HG02623 (cell line): ENCODE results near the gene HPSE.
"Not testable (repeated sequence)": the region's sequence is repeated elsewhere in the genome, so short reads cannot be mapped to it uniquely, and the experiment has no call there.

Experiments
- ATAC-seq: cut with Tn5 transposase; IDR thresholded peaks from one replicate; pipeline ENCODE4 v1.9.1; 2021; ENCODE audit warnings: moderate library complexity; ENCODE audit not compliant: unreplicated experiment

The HPSE gene

DNA sequence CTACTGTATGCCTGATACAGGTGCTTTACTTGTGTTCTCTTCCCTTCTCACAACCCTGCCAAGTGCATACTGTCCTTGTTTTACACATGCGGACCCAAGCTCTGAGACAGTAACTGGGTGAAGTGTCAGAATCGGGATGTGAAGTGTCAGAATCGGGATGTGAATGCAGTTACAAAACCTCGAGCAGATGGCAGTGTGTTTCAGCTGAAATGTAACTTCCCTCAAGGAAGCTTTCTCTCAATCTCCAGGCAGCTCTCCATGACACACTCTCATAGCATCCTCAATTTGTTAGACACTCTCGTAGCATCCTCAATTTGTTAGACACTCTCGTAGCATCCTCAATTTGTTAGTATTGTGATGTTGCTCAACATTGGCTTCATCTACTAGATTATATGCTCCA lies 1.1 kb upstream of the HPSE start:
- no peak for ATAC-seq

DNA sequence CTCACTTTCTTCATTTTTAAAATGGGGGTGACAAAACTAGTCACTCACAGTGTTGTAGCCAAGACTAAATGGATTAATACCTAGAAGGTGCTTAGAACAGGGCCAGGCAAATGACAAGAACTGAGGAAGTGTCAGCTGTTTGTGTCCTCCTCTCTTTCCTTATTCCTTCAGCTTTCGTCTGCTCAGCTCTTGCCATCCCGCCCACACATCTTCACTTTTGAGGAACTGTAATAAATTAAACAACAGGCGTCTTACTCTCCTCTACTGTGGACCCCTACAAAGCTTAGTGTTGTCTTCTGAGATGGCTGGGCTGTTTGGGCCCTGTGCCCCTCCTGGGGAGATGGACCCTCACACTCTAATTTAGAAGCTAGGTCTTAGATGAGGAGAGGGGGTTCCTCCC lies 2.7 kb downstream of the HPSE start:
- no peak for ATAC-seq

DNA sequence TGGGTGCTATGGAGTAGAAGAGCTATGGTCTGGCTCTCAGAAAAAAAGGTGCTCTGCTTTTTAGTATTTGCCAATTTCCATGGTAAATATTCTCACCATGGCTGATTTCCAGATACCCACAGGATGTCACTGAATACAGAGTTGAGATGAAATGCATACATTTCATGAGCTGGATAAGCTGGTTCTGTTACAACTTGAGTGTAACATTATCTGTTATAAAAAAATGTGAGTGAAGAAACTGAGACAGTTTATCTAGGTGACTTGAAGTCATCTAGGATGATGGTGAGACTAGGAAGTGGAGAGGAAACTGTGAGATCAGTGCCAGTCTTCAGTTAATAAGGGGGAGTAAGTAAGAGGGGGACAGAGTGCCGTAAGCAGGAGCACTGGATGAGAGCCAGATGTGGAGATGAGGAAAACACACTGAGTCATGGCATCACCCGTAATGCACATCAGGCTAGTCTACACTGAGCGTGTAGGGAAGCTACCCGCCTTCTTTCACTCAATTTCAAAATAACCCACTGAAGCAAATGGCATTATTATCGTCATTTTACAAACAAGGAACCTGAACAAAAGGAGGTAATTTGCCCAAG lies 5.0 kb downstream of the HPSE start:
- ATAC-seq = no peak

DNA sequence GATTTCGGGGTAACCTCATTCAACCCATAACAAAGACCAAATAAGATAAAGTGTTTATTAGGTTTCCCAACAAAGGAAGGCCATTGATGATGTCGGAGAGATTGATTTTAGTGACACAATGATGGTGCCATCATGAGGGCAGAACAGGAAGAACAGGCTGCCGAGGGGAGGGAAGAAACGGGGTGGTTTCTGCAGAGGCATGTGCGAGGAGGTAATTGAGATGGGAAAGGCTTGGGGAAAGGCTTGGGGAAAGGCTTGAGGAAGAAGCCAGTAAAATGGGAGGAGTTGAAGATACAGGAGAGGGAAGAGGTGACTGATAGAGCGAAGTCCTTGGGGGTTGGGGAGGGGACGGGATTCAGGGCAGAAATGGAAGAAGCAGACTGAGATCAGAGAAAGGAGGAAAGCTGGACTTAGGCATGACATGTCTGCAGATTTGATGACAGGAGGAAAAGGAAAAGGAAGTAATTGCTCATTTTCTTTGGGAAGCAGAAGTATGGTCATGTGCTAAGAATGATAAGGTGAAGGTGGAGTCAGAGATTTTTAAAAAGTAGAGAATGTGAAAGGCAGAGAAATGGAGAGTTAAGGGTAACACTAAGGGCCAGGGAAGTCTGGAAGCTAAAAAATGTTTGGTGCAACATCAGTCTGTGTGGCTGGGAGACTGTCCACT lies 6.0 kb downstream of the HPSE start:
- ATAC-seq = no peak

DNA sequence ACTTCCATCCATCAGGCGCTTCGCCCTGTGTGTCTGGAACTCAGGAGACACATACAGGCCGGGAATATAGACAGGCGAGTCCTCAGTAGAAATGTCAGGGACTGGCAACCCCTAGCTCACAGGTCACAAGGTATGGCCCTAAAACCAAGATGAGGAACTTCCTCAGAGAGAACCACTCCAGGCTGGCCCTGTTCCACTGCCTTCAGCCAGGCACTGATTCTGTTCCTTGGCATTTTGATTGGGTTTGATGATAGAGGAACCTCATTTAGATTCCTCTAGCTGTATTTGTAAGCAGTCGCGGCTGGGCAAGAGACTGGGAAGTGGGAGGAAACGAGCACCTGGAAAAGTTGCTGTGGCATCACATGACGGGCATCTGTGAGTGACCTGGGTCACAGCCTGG lies 8.1 kb downstream of the HPSE start:
- ATAC-seq = no peak

DNA sequence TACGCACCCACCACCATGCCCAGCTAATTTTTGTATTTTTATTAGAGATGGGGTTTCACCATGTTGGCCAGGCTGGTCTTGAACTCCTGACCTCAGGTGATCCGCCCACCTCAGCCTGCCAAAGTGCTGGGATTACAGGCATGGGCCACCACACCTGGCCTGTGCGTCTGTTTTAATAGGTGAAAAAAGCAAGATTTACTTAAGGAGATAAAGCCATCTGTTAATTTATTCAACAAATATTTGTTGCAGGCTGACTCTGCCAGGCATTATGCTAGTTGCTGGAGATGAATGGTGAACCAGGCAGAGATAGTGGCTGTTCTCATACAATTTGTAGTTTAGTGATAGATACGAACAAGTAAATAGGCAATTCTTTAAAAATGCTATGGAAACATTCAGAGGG lies 9.3 kb downstream of the HPSE start:
- not testable (repeated sequence) for ATAC-seq

DNA sequence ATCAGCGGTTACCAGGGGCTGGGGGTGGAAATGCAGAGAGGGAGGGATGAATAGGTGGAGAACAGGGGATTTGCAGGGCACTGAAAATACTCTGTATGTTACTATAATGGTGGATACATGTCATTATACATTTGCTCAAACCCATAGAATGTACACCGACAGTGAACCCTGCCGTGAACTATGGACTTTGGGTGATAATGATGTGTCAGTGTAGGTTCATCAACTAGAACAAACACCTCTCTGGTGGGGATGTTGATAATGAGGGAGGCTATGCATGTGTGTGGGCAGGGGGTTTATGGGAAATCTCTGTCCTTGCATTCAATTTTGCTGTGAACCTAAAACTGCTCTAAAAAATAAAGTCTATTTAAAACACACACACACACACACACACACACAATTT lies 11.5 kb downstream of the HPSE start:
- no peak for ATAC-seq

DNA sequence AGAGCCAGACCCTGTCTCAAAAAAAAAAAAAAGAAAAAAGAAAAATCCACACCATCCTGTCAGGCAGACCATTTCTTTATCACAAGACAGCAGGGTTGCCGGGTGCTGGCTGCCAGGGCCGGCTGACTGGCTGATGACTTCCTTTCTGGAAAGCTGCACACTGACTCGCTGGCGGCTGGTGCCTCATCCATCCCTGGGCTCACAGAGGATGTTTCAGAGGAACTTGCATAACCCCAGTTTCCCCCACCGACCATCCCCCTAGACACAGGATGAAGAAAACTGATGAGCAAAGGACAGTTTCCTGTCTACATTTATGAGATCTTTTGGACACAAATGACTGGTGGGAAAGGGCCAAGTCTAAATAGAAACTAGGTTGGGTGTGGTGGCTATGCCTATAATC lies 14.1 kb downstream of the HPSE start:
- ATAC-seq = no peak

DNA sequence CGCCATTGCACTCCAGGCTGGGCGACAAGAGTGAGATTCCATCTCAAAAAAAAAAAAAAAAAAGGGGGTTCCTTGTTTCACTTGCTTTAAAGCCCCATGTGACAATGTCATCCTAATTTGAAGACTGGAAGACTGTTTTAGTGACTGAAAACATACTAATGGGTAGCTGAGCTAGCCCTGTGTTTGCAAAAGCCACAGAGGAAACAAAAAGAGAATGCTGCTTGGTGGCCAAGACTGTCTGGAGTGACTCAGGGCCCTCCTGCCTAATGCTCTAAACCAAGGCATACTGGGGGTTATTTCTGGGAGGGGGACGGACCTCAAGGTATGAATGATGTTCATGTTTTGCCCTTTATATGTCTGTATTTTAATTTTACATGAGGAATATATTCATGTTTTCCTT lies 16.0 kb downstream of the HPSE start:
- no peak for ATAC-seq

DNA sequence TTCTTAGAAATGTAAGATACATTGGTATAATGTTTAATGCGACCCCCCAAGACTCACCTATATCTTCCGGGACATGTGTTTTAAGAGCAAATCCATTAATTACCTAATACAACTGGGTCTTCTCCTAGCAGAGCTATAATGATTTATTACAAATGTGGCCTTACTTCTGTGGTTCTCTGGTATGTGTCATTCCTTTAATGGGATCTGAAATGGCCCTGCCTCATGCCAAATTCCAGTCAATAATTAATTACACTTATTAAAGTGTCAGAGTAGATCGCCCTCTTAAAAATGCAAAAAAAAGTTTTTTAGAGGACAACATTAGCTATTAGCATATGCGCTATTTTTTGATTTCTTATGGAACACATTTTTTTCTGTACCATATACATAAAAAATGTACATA lies 17.0 kb downstream of the HPSE start:
- no peak for ATAC-seq

DNA sequence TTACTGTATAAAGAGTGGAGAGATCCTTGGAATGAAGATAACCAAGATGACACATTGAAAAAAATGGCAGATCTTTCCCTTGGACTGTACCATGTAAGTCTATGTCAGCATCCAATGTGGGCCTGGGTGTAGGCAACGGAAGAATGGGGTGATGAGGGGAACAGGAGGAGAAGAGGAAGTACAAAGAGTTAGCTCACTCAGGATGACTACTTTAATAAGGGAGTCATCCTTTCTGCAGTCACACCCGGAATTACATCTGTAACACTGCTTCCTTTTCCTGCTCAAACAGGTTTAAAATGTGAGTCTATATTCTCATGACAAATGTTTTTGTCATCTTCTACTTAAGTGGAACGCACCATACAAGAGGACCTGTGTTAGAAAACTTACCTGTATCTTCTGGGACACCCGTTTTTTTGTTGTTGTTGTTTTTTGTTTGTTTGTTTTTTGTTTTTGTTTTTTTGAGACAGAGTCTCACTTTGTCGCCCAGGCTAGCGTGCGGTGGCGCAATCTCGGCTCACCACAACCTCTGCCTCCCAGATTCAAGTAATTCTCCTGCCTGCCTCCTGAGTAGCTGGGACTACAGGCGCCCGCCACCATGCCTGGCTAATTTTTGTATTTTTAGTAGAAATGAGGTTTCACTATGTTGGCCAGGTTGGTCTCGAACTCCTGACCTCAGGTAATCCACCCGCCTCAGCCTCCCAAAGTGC lies 18.0 kb downstream of the HPSE start:
- no peak for ATAC-seq

DNA sequence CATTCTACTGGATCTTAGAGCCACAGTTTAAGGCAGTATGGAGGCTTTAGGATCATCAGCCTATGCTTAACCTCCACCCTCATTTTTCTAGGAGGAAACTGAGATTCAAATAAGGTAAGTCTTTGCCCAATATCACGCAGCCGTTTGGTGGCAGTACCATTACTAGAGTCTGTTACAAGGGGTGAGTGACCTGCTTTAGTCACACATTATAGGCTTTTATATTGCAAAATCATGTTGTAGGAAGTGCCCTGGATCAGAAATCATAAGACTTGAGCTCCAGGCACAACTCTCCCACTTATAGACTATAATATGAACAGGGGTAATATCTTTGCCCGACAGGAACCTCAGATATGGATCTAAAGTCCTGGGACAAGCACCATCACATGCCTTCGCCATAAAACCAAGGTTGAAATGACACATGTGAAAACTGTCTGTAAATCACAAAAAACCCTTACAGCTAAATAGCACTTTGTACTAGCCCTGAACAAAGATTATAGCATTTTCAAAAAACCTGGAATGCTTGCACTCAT lies 19.2 kb downstream of the HPSE start:
- no peak for ATAC-seq

DNA sequence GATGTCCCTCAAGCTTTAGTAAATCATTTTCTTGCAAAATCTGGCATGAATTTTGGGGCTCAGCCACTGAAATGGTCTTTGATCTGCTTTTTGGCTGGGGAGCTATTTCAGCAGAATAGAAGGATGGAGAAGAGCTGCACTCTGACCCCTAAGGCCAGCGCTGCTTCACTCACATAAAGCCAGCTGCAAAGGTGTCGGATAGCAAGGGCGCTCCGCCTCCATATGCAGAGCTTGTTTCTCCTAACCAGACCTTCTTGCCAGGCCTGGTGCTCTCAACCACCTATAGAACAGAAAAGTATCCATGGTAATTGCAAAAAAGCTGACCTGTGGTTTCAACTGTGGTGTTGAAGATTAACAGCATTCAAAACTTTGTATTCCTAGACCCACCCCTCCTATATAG lies 26.0 kb downstream of the HPSE start:
- no peak for ATAC-seq

DNA sequence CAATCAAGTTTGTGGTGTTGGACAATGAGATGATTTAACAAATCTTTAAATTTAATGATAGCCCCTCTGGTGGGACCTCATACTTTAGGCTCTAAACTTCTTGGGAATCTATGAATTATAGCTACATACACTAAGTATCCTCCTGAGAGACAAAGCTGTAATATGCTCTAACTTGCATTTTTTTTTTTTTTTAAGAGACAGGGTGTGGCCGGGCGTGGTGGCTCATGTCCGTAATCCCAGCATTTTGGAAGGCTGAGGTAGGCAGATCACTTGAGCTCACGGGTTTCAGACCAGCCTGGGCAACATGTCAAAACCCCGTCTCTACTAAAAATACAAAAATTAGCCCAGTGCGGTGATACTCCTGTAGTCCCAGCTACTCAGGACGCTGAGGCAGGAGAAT lies 26.7 kb downstream of the HPSE start:
- no peak for ATAC-seq

DNA sequence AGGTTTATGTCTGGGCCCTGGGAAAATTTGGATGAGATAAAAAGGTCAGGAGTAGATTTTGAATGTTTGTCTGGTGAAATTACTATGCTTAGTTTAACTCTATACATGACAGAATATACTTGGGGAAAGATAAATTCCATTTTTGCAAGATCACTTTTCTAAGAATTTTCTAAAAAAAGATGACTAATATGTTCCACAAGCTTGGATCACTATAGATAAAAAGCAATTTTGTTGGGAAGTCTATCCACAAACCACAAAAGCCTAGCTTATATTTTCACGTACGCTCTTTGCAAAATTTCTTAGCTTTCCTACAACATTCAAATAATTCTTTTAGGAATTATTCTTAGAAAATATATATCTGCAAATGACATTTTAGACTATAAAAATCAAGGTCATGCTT lies 29.5 kb downstream of the HPSE start:
- no peak for ATAC-seq

DNA sequence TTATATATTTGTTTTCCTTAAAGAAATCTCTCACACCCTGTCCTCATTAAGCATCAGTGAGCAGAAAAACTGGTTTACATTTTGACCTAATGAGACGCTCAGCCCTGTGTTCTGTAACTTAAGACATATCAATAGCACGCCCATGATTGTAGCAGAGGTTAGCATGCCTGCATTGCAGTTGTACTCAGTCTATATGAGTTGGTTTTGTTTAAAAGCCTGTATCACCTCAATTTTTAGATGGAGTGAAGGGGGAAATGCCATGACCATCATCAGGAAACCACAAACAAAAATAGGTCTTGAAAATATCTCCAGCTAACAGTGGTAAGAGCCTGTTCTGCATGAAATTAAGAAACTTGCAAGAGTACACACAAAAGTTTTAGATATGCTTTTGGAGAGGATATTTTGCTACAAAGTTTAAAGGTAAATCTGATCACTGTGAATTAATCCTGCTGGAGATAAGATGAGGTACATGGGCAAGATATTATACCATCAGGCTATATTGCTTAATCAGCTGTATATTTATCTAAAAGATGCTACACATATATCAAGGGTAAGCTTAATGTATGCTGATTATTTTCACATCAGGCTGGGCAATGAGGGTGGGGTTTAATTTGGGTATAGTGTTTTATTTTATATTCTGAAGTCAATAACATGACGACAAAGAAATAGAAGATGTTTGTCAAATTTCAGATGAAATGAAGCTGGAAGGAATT lies 36.9 kb downstream of the HPSE start:
- ATAC-seq = no peak

DNA sequence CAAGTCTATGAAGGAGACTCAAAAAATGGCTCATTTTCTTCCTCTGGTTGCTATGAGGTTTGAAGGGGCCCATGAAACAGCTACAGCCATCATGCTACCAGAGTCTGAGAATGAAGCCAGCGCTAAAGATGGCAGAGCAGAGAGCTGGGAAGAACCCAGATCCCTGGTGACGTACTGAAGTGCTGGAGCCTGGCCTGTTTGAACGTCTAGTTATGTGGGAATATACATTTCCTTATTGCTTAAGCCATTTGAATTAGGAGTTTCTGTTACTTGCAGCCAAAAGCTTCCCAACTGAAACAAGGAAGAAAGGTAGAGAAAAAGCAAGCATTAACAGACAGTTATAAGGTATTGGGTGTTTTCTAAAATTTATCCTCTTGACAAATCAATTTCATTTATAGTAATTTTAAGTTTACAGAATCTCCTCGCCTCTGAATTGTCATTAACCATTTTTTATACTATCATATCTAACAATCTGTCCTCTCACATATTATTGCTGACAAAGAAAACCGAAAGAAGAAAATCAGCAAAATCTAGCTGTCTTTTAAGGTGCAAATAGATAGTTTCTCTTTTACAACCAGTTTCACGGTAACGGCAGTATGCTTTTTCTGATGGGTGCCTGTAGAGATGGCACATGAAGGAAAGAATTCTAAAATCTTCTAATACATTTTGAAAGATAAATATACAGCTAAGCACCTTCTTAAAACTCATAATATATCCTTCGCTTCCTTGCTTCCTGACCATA lies 41.2 kb downstream of the HPSE start:
- ATAC-seq = no peak

DNA sequence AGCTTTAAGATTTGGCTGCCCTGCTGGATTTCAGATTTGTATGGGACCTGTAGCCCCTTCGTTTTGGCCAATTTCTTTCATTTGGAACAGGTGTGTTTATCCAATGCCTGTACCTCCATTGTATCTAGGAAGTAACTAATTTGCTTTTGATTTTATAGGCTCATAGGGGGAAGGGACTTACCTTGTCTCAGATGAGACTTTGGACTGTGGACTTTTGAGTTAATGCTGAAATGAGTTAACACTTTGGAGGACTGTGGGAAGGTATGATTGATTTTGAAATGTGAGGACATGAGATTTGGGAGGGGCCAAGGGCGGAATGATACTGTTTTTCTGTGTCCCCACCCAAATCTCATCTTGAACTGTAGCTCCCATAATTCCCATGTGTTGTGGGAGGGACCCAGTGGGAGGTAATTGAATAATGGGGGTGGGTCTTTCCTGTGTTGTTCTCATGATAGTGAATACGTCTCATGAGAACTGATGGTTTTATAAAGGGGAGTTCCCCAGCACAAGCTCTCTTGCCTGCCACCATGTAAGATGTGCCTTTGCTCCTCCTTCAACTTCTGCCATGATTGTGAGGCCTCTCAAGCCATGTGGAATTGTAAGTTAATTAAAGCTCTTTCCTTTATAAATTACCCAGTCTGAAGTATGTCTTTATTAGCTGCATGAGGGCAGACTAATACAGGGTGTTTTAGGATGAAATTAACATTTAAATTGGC lies 44.4 kb downstream of the HPSE start:
- ATAC-seq = not testable (repeated sequence)

DNA sequence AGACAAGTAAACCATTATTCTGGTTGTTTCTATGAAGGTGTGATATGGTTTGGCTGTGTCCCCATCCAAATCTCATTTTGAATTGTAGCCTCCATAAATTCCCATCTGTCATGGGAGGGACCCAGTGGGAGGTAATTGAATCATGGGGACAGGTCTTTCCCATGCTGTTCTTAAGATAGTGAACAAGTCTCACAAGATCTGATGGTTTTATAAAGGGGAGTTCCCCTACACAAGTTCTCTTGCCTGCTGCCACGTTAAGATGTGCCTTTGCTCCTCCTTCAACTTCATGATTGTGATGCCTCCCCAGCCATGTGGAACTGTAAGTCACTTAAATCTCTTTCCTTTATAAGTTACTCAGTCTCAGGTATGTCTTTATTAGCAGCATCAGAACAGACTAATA lies 46.3 kb downstream of the HPSE start:
- not testable (repeated sequence) for ATAC-seq

DNA sequence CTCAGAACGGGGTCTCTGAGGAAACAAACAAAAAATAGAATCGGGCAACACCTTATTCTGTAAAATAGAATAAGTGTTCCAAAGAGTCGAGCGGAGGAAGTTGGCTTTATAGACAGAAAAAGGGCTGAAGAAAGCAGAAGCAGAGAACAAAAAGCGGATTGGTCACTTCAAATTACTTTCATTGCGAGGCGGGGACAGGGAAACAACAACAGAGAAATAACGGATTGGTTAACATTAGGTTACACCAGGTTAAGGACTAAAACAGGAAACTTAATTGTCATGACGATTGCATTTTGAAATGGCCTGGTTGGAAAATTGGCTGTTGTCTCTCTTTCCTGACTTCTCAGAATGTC lies 49.6 kb downstream of the HPSE start:
- ATAC-seq = no peak
